NCI-H1694 (cell line): Measurements from ENCODE around the gene MIPOL1.
"Not testable (repeated sequence)": the region's sequence is repeated elsewhere in the genome, so short reads cannot be mapped to it uniquely, and the experiment has no call there.

Experiments used
- DNase-seq: peaks from one replicate; lab custom pipeline; 2025; lab: John Stamatoyannopoulos, UW

Gene MIPOL1

DNA sequence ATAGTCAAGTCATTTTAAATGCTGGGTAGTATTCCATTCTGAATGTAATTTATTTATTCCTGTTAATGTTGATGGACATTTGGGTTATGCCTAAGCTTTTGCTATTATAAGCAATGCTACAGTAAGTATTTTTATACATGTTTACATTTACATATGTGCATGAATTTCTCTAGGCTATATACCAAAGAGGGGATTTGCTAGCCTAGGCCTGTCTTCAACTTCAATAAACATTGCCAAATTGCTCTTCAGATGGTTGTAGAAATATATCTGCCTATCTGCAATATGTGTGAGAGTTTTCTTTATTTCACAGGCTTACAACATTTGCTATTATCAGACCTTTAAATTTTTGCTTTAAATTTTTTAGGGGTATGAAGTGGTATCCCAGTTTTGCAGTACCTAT lies 87.0 kb downstream of the MIPOL1 start:
- DNase-seq: no peak

DNA sequence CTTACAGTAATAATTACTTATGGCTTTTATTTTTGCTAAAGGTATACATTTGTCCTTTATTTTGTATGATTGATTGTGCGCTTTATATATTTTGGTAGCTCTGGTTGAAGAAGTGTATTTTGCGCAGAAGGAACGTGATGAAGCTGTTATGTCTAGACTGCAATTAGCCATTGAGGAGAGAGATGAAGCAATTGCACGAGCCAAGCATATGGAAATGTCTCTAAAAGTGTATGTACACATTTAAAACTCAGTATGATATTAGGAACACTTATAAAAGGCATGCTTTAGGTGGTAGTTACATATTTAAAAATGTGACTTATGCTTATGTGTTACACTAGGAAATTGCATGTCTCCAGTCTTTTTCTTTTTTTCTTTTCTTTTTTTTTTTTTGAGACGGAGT lies 87.5 kb downstream of the MIPOL1 start:
- DNase-seq: no peak

DNA sequence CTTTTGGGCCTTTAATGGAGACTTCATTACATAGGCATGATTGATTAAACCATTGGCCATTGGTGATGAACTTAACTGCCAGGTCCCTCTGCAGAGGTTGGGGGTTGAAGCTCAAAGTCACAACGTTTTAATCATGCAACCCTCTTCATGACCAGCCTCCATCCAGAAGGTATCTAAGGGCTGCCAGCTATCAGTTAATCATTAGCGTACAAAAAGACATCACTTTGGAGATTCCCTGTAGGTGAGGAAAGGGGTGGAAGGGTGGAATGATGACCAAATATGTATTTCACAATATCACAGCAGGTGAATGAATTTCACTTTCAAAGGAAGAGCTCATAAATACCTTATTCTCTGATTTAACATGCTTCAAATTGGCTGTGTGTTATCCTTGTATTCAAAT lies 92.0 kb downstream of the MIPOL1 start:
- no peak for DNase-seq

DNA sequence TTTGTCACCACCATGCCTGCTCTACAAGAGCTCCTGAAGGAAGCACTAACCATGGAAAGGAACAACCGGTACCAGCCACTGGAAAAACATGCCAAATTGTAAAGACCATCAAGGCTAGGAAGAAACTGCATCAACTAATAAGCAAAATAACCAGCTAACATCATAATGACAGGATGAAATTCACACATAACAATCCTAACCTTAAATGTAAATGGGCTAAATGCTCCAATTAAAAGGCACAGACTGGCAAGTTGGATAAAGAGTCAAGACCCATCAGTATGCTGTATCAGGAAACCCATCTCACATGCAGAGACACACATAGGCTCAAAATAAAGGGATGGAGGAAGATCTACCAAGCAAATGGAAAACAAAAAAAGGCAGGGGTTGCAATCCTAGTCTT lies 97.5 kb downstream of the MIPOL1 start:
- DNase-seq: not testable (repeated sequence)

DNA sequence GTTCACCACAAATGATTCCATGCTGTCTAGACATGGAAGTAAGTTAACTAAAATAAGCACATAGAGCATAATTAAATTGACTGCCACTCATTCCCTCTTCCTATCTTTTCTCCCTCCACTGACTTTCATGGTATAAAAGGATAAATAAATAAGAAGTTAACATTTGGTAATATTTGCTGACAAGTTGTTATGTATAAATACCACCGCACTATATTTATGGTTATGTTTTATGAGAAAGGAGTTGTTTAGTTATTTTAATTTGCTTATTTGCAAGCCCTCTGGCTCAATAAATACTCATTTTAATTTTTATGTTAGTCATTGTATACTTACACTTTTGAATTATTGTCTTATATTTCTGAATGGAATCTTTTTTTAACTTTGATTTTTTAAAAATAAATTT lies 113.5 kb downstream of the MIPOL1 start:
- no peak for DNase-seq

DNA sequence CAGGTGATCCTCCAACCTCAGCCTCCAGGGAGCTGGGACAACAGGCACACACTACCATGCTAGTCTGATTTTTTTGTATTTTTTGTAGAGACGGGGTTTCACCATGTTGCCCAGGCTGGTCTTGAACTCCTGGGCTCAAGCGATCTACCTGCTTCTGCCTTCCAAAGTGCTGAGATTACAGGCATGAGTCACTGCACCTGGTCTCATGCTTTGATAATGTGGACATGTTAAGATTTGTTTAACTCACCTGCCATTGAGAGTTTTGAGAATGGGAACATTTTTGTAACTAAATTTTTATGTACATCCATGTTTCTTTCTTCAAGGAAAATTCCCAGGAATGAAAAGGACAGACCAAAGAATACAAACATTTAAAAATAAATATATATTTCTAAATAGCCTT lies 121.2 kb downstream of the MIPOL1 start:
- DNase-seq: no peak

DNA sequence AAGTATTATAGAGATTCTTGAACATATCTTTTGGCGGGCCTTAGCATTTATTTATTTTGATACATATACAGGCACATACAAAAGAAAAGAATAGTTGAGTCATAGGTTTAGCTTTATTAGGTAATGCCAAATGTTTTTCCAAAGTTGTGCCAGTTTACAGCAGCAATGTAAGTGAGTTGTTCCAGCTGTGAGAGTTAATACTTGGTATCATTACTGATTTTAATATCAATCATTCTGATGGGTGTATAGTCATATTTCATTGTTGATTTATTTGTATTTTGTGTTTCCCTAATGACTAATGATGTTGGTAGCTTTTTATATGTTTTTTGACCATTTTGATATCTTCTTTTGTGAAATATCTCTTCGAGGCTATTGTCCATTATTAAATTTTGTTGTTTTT lies 122.4 kb downstream of the MIPOL1 start:
- no peak for DNase-seq

DNA sequence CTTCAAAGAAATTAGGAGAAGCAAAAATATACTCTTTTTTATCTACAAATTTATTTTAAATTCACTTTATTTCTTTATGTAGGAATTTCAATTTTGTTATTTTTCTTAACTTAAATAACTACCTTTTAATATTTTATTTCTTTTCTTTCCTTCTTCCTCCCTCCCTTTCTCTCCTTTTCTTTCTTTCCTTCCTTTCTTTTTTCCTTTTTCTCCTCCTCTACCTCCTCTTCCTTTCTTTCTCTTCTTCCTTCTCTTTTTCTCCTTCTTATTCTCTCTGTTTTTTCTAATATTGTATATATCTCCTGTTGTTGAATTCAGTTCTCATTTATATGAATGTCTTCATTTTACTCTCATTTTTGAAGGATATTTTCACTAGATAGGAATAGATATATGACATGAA lies 127.6 kb downstream of the MIPOL1 start:
- DNase-seq: no peak

DNA sequence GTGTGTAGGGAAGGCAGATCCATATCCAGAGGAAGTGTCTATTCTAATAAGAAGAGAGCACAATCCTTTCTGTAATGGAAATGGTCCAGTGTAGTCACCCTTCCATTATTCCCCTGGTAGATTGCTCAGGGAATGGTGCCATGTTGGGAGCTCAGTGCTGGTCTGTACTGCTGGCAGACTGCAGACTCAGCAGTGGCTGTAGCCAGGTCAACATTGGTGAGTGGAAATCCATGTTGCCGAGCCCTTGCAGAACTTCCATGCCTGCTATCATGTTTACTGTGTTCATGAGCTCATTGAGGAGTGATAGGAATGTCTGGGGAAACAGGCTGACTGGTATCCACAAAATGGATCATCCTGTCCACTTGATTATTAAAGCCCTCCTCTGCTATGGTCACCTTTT lies 128.7 kb downstream of the MIPOL1 start:
- DNase-seq: no peak

DNA sequence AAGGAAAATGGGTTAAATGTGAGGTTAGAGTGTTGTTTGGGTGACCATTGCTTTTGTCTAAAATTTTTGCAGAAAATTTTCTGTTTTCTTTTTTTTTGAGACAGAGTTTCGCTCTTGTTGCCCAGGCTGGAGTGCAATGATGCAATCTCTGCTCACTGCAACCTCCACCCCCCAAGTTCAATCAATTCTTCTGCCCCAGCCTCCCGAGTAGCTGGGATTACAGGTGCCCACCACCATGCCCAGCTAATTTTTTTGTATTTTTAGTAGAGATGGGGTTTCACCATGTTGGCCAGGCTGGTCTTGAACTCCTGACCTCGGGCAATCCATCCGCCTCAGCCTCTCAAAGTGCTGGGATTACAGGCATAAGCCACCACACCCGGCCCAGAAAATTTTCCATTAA lies 130.2 kb downstream of the MIPOL1 start:
- DNase-seq: not testable (repeated sequence)

DNA sequence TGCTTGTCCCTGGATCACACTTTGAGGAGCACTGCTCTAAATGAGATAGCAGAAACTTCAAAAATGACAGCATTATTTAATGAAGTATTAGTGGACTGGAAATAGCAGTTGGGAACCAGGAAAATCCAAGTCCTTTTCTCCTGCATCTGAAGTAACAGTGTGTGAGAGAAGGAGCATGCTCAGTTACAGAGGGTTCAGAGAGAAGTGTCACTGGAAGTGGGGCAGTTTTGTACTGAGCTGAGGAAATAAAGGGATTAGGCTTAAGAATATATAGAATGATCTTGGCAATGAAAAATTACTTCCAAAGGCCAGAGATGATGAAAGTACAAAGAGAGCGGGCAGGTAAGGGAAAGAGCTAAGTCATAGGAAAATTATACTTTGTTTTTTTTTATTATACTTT lies 130.9 kb downstream of the MIPOL1 start:
- no peak for DNase-seq

DNA sequence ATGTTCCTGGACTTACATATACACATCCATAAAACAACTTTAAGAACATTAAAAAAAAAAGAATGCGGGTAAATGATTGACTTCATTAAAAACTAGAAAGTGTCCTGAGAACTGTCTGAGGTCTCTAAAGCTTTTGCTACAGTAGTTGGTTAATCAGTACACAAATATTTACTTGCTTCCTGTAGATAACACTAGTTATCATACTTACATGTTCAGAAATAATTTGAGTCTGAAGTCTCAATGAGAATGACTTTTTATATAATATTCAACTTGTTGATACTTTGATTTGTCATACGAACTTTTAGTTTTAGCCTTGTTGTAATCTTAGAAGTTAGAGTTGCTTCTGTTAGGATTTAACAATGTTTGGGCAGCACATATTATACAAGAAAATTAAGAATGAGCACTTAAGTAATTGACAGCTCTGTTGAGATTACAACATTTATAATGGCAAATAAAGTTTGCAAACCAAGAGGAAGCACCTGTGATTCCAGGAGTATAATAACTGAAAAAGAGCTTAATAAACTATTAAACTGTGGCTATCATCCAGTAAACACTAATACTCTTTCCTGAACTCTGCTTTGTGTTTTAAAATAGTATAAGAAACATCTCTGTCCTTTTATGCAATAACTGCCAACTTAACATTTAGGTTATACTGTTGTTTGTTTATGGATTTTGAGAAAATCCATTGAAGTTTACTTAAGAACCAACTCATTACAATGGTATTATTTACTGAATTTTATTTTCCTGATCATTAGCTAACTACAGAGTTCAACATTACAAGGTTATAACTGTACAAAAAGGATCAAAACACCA lies 131.7 kb downstream of the MIPOL1 start:
- DNase-seq: no peak

DNA sequence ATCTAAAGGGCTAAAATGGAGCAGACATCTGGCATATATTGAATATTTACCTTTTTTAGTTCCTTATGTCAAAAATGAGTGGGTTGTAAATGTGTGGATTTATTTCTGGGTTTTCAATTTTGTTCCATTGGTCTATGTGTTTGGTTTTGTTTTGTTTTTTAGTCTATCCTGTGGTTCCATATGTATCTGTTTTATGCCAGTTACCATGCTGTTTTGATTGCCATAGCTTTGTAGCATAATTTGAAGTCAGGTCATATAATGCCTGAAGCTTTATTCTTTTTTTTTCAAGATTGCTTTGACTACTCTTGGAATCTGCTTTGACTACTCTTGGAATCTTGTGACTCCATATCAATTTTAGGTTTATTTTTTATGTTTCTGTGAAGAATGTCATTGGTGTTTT lies 133.2 kb downstream of the MIPOL1 start:
- no peak for DNase-seq

DNA sequence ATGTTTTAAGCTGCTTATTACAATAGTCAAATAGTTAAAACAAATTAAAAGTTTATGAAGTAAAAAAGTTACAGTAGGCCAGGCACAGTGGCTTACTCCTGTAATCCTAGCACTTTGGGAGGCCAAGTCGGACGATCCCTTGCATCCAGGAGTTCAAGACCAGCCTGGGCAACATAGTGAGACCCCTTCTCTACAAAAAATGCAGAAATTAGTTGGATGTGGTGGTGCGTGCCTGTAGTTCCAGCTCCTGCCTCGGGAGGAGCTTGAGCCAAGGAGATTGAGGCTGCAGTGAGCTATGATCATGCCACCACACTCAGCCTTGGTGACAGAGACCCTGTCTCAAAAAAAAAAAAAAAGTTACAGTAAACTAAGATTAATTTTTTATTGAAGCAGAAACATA lies 142.6 kb downstream of the MIPOL1 start:
- no peak for DNase-seq

DNA sequence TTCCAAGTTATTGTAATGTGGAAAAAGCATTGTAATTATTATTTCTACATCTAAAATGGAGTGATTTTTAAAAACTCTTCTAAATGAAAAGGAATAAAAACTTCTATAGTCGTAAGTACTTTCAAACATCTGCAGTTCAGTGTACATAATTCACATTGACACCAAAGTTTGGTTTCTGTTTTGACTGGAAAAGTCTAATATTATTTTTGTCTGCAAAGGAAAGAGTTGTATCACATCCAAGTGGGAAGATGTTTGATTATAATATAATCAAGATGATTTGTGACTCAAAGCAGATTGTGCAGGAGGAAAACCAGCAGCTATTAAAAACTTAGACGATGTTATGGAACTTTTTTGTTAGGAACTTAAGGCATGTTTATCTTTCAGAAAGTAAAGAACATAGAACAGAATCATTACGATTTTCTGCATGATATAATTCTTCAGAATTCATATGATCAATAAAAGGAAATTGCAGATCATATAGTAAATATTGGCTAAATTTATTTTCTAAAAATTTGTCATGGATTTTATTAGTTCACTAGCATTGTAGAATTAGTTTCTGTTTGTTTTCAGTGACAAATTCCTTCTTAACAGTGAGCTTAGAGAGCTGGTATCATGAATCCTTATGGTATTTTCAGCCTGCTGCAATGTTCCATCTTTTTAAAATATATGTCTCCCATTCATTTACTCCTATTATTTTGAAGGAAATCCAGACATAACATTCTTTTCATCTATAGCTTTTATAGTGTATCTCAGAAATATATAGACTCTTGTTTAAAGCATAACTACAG lies 145.8 kb downstream of the MIPOL1 start:
- no peak for DNase-seq

DNA sequence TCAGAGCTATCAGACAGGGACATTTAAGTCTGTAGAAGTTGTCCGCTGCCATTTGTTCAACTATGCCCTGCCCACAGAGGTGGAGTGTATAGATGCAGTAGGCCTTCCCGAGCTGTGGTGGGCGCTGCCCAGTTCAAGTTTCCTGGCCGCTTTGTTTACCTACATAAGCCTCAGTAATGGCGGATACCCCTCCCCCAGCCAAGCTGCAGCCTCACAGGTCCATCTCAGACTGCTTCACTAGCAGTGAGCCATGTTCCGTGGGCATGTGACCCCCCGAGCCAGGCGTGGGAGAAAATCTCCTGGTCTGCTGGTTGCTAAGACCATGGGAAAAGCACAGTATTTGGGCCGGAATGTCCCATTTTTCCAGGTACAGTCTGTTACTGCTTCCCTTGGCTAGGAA lies 165.9 kb downstream of the MIPOL1 start:
- DNase-seq: no peak

DNA sequence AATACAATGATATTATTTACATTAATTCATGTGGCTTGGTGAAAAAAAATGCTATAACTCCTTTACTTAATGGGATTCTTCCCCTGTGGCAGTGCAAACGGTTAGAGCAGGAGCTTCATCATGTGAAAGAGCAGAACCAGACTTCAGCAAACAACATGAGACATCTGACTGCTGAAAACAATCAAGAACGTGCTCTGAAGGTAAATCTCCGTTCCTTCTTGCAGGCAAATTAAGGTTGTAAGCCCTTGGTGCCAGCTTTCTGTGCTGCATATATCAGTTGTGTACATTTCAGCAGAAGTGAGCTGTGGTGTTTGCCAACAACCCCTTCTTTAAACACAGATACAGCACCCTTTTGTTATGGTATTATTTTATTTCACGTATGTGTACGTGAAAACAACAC lies 171.7 kb downstream of the MIPOL1 start:
- DNase-seq: no peak

DNA sequence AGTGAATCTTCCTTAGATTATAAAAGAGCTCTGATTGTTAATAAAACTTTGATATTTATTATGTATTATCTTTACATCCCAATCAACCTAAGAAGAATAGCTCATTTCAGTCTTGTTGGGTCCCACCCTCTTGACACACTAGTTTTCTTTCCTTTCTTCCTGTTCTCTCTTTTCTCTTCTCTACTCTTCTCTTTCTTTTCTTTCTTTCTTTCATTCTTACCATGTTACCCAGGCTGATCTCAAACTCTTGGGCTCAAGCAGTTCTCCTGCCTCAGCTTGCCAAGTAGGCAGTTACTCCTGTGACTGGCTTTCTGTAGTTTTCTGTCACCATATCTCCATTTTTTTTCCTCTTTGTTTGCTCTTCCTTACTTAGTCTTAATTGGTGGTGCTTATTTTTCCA lies 177.8 kb downstream of the MIPOL1 start:
- no peak for DNase-seq

DNA sequence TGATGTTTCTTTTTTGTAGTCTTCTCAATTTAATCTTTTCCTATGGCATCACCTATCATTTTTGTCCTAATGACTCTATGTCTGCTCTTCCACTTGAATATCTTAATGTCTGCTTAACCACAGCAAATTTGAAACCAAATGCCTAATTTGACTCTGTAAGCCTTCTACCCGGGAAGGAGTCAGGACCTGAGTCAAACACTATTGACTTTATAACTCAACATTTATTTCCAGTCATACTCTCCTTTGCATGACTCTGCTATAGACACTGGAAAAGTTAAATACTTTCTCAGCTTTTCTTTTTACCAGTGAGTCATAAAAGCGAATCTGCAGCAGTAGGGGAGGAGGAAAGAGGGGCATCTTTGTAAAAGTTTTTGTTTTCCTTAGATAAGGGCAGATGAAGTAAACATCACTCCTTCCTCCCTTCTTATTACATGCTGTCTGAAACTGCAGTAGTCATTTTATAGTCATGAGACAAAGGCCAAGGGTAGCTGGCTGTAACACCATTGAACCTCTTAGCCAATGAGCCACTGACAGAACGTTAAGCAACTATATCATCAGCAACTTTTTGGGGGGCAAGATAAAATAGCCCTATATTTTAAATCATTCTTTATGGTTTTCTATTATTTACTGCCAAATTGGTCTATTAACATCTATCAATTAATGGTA lies 179.3 kb downstream of the MIPOL1 start:
- no peak for DNase-seq

DNA sequence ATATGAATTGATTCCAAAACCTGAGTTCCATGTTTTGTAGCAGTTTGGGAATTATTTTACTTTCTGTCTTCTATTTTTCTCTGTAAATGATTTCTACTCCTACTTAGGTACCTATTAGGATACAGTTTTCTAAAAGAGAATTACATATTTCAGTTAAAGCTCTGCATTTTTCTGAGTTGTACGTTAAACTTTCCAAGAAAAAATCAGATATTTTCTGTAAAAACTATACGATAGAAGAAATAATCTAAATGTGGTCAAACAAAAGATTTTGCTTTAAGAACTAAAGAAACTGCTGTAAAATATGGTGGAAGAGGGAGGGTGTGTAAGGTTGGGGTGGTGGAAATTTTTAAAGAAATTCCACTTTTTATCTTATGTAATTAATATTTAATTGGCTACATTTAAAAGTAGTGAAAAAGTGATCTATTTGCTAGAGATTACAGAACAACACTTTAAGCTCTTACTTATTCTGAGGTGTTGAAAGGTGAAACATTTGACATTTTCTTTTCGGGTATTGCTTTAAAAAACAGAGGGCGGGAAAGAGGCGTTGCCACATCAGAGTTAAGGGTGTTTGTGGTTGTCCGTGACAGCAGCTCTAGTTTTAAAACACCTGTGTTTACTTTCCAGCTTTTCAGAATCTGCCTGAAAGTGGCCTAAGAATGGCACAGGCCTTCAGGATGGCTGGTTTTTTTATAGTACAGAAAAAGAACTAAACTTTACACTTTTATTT lies 187.3 kb downstream of the MIPOL1 start:
- DNase-seq: no peak

DNA sequence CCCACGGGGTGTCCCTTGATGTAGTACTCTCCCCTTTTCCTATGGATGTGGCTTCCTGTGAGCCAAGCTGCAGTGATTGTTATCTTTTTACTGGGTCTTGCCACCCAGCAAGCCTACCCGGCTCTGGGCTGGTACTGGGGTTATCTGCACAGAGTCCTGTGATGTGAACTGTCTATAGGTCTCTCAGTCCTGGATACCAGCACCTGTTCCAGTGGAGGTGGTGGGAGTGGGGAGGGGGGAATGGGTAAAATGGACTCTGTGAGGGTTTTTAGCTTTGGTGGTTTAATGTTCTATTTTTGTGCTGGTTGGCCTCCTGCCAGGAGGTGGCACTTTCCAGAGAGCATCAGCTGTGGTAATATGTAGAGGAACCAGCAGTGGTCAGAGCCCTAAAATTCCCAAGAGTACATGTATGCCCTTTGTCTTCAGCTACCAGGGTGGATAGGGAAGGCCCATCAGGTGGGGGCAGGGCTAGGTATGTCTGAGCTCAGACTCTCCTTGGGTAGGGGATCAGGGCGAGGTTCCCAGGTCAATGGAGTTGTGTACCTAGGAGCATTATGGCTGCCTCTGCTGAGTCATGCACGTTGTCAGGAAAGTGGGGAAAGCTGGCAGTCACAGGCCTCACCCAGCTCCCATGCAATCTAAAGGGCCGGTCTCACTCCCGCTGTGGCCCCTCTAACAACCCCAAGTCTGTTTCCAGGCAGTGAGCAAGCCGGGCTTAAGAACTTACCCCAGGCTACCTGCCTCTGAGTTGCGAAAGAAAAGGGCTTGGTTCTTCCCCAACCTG lies 199.6 kb downstream of the MIPOL1 start:
- not testable (repeated sequence) for DNase-seq

DNA sequence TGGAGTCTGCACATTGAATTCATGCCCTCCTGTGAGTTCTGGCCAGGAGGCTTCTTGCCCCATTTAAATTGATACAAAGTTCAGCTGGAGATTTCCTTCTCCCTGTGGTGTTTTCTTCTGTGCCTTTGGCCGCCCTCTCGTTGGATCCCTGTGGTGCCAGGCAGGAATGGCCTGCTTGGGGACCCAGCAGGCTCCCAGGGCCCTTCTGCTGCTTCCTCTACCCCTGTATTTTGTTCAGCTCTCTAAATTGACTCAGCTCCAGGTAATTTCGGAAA lies 200.1 kb downstream of the MIPOL1 start:
- no peak for DNase-seq
